Esophagus muscularis mucosa (tissue), 4 donors: ENCODE data around the gene BLM. TPM values are rescaled to one million over a fixed set of nuclear protein-coding genes. Genes with fewer than 3 reads are reported as not detected.
A peak's percentile ranks its signal among the peaks of the same experiment; 100 is the strongest.

ENCODE experiments used
- DNase-seq: peaks from one replicate; pipeline ENCODE4 v3.0.0-alpha.2; 2017; ENCODE audit errors: extremely low spot score
- H3K27ac ChIP-seq, 4 donors: fragments of 200-600 bp; sonication (generic); replicated peaks in 1 of 4; 1 replicate in 3 of 4; 2 replicates in 1 of 4; pipeline ENCODE4 v1.5.1; 2016 to 2019; ENCODE audit warnings: mild to moderate bottlenecking in 1 of 4
- H3K27me3 ChIP-seq, 4 donors: fragments of 200-600 bp; sonication (generic); one replicate each; pipeline versions ENCODE4 v1.5.1 to v1.6.0; 2016 to 2019
- H3K36me3 ChIP-seq, 4 donors: fragments of 200-600 bp; sonication (generic); one replicate each; pipeline ENCODE4 v1.5.1; 2016 to 2019
- H3K4me1 ChIP-seq, 4 donors: fragments of 200-600 bp; sonication (generic); one replicate each; pipeline ENCODE4 v1.5.1; 2016 to 2019
- H3K4me3 ChIP-seq, 4 donors: fragments of 200-600 bp; sonication (generic); 1 replicate in 2 of 4; 2 replicates in 2 of 4; pipeline ENCODE4 v1.5.1; 2016 to 2019; ENCODE audit warnings: mild to moderate bottlenecking in 4 of 4, moderate library complexity in 1 of 4
- H3K9me3 ChIP-seq, 4 donors: fragments of 200-600 bp; sonication (generic); 1 replicate in 3 of 4; 2 replicates in 1 of 4; pipeline ENCODE4 v1.5.1; 2016 to 2019
- CTCF ChIP-seq, 3 experiments: fragments of 200-600 bp in 2 of 3; fragments of 450-650 bp in 1 of 3; sonication (generic) in 2 of 3; IDR thresholded peaks; one replicate each; pipeline ENCODE4 v1.5.1; 2017 to 2019; ENCODE audit warnings: antibody characterized with exemption in 3 of 3, mild to moderate bottlenecking in 2 of 3, moderate library complexity in 1 of 3
- EP300 ChIP-seq: sonication (generic); formaldehyde crosslinking; IDR thresholded peaks from one replicate; pipeline ENCODE4 v1.6.1; 2017; ENCODE audit warnings: antibody characterized with exemption
- POLR2A ChIP-seq: fragments of 450-650 bp; IDR thresholded peaks from one replicate; pipeline ENCODE4 v1.6.1; 2017; ENCODE audit warnings: antibody characterized with exemption, moderate library complexity, mild to moderate bottlenecking, low read depth
- POLR2AphosphoS5 ChIP-seq, 2 donors: sonication (generic); formaldehyde crosslinking; IDR thresholded peaks; one replicate each; pipeline ENCODE4 v1.6.1; 2017; ENCODE audit warnings: antibody characterized with exemption in 2 of 2
- WGBS: methylation state at CpG from one replicate; pipeline ENCODE4 v1.1.5; 2018; 5-methylcytosine and 5-hydroxymethylcytosine counted together
- intact Hi-C: fragments of 100-400 bp; cut with DNase I; formaldehyde crosslinking; loops from one replicate; pipeline ENCODE4 v1.15.1; 2023
- total RNA-seq, 4 donors: library from RNA; depleted of rRNA; stranded (reverse); fragments of >200 nt; gene quantifications; one replicate each; pipeline versions ENCODE4 v1.1.0 to v1.2.1, GENCODE V29; 2016

The BLM gene
- total RNA-seq, 4 donors from 2014 or later, result under 0.01 to 1.5 (median 0.73) TPM

GRCh38 chr15:90756916-90757315 is 39.8 kb downstream of the BLM start:
- intact Hi-C loops, result no loop called here
- no peaks in the 10 kb centered on the region for H3K36me3 ChIP-seq
- TF ChIP-seq EP300 (no peak), POLR2AphosphoS5 (IDR thresholded peaks at IDR 0.05) (no peak), POLR2A (no peak), CTCF (IDR thresholded peaks at IDR 0.05) (no peak)
- no peak overlapping the region for H3K4me3 ChIP-seq
- no peak overlapping the region for H3K27ac ChIP-seq
- H3K4me1 ChIP-seq, result peaks cover 0 to 9% (median 0%) of the 10 kb centered on the region in 4 donors
- 73% methylated on average over 2 of the region's 2 CpGs for WGBS
- no peaks in the 10 kb centered on the region for H3K27me3 ChIP-seq
- no peak for DNase-seq
- H3K9me3 ChIP-seq, result no peaks in the 10 kb centered on the region

DNA sequence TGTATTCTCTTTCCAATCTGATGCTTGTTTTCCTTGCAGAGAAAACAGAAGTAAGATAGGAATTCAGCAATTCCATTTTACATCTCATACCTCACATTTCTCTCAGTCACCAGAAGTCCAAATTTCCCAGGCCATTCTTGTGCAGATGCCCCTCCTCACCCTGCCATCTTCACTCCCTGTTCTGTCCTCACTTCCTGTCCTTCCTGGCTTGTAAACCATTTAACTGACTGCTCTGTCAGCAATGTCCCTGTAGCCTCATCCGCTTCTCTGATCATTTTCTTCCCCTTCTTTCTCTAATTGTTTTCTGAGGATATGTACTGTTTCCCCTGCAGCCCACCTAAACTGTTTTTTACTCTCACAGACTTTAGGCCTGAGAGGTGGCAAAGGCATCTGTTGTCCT is 40.3 kb downstream of the BLM start:
- intact Hi-C loops, result no loop called here
- Histone ChIP-seq H3K27me3 (no peaks in the 10 kb centered on the region), H3K27ac (no peak overlapping the region), H3K36me3 (no peaks in the 10 kb centered on the region), H3K9me3 (no peaks in the 10 kb centered on the region), H3K4me1 (peaks cover 0 to 11% (median 0%) of the 10 kb centered on the region in 4 donors), H3K4me3 (no peak overlapping the region)
- TF ChIP-seq POLR2A, result no peak
- no peak for TF ChIP-seq CTCF (IDR thresholded peaks at IDR 0.05)
- TF ChIP-seq EP300, result no peak
- TF ChIP-seq POLR2AphosphoS5 (IDR thresholded peaks at IDR 0.05), result no peak
- WGBS, result 97% methylated on average over 1 of the region's 1 CpG
- no peak for DNase-seq

DNA sequence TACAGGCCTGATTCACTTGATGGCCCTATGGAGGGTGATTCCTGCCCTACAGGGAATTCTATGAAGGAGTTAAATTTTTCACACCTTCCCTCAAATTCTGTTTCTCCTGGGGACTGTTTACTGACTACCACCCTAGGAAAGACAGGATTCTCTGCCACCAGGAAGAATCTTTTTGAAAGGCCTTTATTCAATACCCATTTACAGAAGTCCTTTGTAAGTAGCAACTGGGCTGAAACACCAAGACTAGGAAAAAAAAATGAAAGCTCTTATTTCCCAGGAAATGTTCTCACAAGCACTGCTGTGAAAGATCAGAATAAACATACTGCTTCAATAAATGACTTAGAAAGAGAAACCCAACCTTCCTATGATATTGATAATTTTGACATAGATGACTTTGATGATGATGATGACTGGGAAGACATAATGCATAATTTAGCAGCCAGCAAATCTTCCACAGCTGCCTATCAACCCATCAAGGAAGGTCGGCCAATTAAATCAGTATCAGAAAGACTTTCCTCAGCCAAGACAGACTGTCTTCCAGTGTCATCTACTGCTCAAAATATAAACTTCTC is 43.6 kb downstream of the BLM start:
- Histone ChIP-seq H3K27me3 (no peaks in the 10 kb centered on the region), H3K36me3 (no peaks in the 10 kb centered on the region), H3K9me3 (no peaks in the 10 kb centered on the region), H3K27ac (no peak overlapping the region), H3K4me1 (peaks cover 0 to 13% (median 0%) of the 10 kb centered on the region in 4 donors), H3K4me3 (no peak overlapping the region)
- intact Hi-C loops, result no loop called here
- DNase-seq, result no peak
- 83% methylated on average over 1 of the region's 1 CpG for WGBS
- TF ChIP-seq EP300, result no peak
- no peak for TF ChIP-seq POLR2AphosphoS5 (IDR thresholded peaks at IDR 0.05)
- no peak for TF ChIP-seq CTCF (IDR thresholded peaks at IDR 0.05)
- TF ChIP-seq POLR2A, result no peak

- Histone ChIP-seq H3K4me3 (no peak overlapping the region), H3K27ac (peak overlapping the region in 1 of 4 donors; percentile 28), H3K27me3 (no peaks in the 10 kb centered on the region), H3K4me1 (peaks cover 0 to 13% (median 0%) of the 10 kb centered on the region in 4 donors), H3K36me3 (no peaks in the 10 kb centered on the region), H3K9me3 (no peaks in the 10 kb centered on the region)
- DNase-seq, result no peak
- TF ChIP-seq EP300, result no peak
- TF ChIP-seq POLR2AphosphoS5 (IDR thresholded peaks at IDR 0.05), result no peak
- TF ChIP-seq CTCF (IDR thresholded peaks at IDR 0.05), result no peak
- no peak for TF ChIP-seq POLR2A
- intact Hi-C loops, result no loop called here
- WGBS, result 95% methylated on average over 3 of the region's 3 CpGs
These were observed 44.5 kb downstream of the BLM start for GRCh38 chr15:90761629-90762028.

GRCh38 chr15:90762109-90762508 is 45.0 kb downstream of the BLM start:
- intact Hi-C loops, result no loop called here
- no peak overlapping the region for H3K4me3 ChIP-seq
- no peak overlapping the region for H3K27ac ChIP-seq
- no peaks in the 10 kb centered on the region for H3K9me3 ChIP-seq
- H3K36me3 ChIP-seq, result no peaks in the 10 kb centered on the region
- H3K4me1 ChIP-seq, result peaks cover 0 to 13% (median 0%) of the 10 kb centered on the region in 4 donors
- DNase-seq, result no peak
- H3K27me3 ChIP-seq, result no peaks in the 10 kb centered on the region
- TF ChIP-seq EP300 (no peak), POLR2AphosphoS5 (IDR thresholded peaks at IDR 0.05) (peak; percentile 37 to 53)
- 63% methylated on average over 6 of the region's 6 CpGs for WGBS
